Endothelial cell (in vitro differentiated cells): ENCODE measurements around the gene NOSTRIN. TPM values are rescaled to one million over a fixed set of nuclear protein-coding genes. Genes with fewer than 3 reads are reported as not detected.

Source experiments
- DNase-seq: peaks from one replicate; pipeline ENCODE4 v3.0.0; 2021; ENCODE audit warnings: low spot score
- H3K27ac Mint-ChIP-seq: one replicate; pipeline ENCODE4 v1.8.0; 2021; ENCODE audit warnings: mixed read lengths, inconsistent platforms; ENCODE audit not compliant: unreplicated experiment
- H3K27me3 Mint-ChIP-seq: one replicate; pipeline ENCODE4 v1.8.0; 2021; ENCODE audit warnings: mild to moderate bottlenecking, moderate library complexity, mixed read lengths, inconsistent platforms; ENCODE audit not compliant: unreplicated experiment
- H3K36me3 Mint-ChIP-seq: one replicate; pipeline ENCODE4 v1.8.0; 2021; ENCODE audit warnings: mild to moderate bottlenecking, low read depth, mixed read lengths, inconsistent platforms; ENCODE audit not compliant: unreplicated experiment
- H3K4me1 Mint-ChIP-seq: one replicate; pipeline ENCODE4 v1.8.0; 2021; ENCODE audit warnings: mild to moderate bottlenecking, mixed read lengths, inconsistent platforms; ENCODE audit not compliant: unreplicated experiment
- H3K4me3 Mint-ChIP-seq: one replicate; pipeline ENCODE4 v1.8.0; 2021; ENCODE audit warnings: mild to moderate bottlenecking, mixed read lengths, inconsistent platforms; ENCODE audit not compliant: unreplicated experiment
- H3K9me3 Mint-ChIP-seq: one replicate; pipeline ENCODE4 v1.8.0; 2021; ENCODE audit warnings: mixed read lengths, inconsistent platforms; ENCODE audit not compliant: unreplicated experiment
- CTCF ChIP-seq: fragments of 200-600 bp; sonication (generic); IDR thresholded peaks from one replicate; pipeline ENCODE4 v1.5.0; 2021; ENCODE audit warnings: antibody characterized with exemption; ENCODE audit not compliant: unreplicated experiment
- total RNA-seq: library from RNA; stranded (reverse); fragmentation: NEBNext Ultra II Directional; extraction: Animal tissue kit (Norgen Biotek cat#: 25700); gene quantifications from one replicate; pipeline ENCODE4 v1.2.1, GENCODE V29; 2021; ENCODE audit not compliant: unreplicated experiment

NOSTRIN gene
- total RNA-seq, 1 donor from 2014 or later = not detected

GRCh38 chr2:168830958-168831357 is 28.5 kb downstream of the NOSTRIN start:
- H3K27ac Mint-ChIP-seq = no peak overlapping the region

GRCh38 chr2:168831662-168832061 is 29.2 kb downstream of the NOSTRIN start:
- no peaks in the 10 kb centered on the region for H3K9me3 Mint-ChIP-seq
- no peak overlapping the region for H3K27ac Mint-ChIP-seq
- no peak for TF ChIP-seq CTCF
- H3K27me3 Mint-ChIP-seq = peaks cover 3% of the 10 kb centered on the region
- no peaks in the 10 kb centered on the region for H3K36me3 Mint-ChIP-seq
- no peak overlapping the region for H3K4me3 Mint-ChIP-seq
- no peaks in the 10 kb centered on the region for H3K4me1 Mint-ChIP-seq
- no peak for DNase-seq

More at GRCh38 chr2:168830958-168831357, 28.5 kb downstream of the NOSTRIN start:
- H3K9me3 Mint-ChIP-seq = no peaks in the 10 kb centered on the region
- H3K27me3 Mint-ChIP-seq = peaks cover 2% of the 10 kb centered on the region
- TF ChIP-seq CTCF = no peak
- no peak overlapping the region for H3K4me3 Mint-ChIP-seq
- H3K4me1 Mint-ChIP-seq = no peaks in the 10 kb centered on the region
- no peak for DNase-seq
- no peaks in the 10 kb centered on the region for H3K36me3 Mint-ChIP-seq

GRCh38 chr2:168835969-168836368 is 33.5 kb downstream of the NOSTRIN start:
- H3K9me3 Mint-ChIP-seq = no peaks in the 10 kb centered on the region
- H3K27ac Mint-ChIP-seq = no peak overlapping the region
- no peak for DNase-seq
- H3K4me1 Mint-ChIP-seq = no peaks in the 10 kb centered on the region
- peaks cover 3% of the 10 kb centered on the region for H3K27me3 Mint-ChIP-seq
- no peaks in the 10 kb centered on the region for H3K36me3 Mint-ChIP-seq
- no peak for TF ChIP-seq CTCF
- no peak overlapping the region for H3K4me3 Mint-ChIP-seq

- peaks cover 2% of the 10 kb centered on the region for H3K27me3 Mint-ChIP-seq
Measured at GRCh38 chr2:168841445-168841844, 39.0 kb downstream of the NOSTRIN start.

GRCh38 chr2:168843253-168843652 is 40.8 kb downstream of the NOSTRIN start:
- Mint-ChIP-seq H3K27me3 (no peaks in the 10 kb centered on the region), H3K9me3 (no peaks in the 10 kb centered on the region)

More at GRCh38 chr2:168841445-168841844, 39.0 kb downstream of the NOSTRIN start:
- DNase-seq = no peak
- Mint-ChIP-seq H3K4me3 (no peak overlapping the region), H3K4me1 (peaks cover 23% of the 10 kb centered on the region), H3K9me3 (no peaks in the 10 kb centered on the region), H3K27ac (no peak overlapping the region), H3K36me3 (no peaks in the 10 kb centered on the region)
- TF ChIP-seq CTCF = no peak

More at GRCh38 chr2:168843253-168843652, 40.8 kb downstream of the NOSTRIN start:
- DNase-seq = no peak
- TF ChIP-seq CTCF = no peak
- Mint-ChIP-seq H3K4me3 (no peak overlapping the region), H3K36me3 (no peaks in the 10 kb centered on the region), H3K4me1 (peaks cover 25% of the 10 kb centered on the region), H3K27ac (peak overlapping the region; percentile 95)
